HCEC 1CT (cell line): ENCODE measurements around the gene KLF2.
"Not testable (repeated sequence)": the region's sequence is repeated elsewhere in the genome, so short reads cannot be mapped to it uniquely, and the experiment has no call there.

ENCODE experiments used
- DNase-seq: peaks from one replicate; pipeline ENCODE4 v3.0.0-alpha.2; 2017

Gene KLF2

DNA sequence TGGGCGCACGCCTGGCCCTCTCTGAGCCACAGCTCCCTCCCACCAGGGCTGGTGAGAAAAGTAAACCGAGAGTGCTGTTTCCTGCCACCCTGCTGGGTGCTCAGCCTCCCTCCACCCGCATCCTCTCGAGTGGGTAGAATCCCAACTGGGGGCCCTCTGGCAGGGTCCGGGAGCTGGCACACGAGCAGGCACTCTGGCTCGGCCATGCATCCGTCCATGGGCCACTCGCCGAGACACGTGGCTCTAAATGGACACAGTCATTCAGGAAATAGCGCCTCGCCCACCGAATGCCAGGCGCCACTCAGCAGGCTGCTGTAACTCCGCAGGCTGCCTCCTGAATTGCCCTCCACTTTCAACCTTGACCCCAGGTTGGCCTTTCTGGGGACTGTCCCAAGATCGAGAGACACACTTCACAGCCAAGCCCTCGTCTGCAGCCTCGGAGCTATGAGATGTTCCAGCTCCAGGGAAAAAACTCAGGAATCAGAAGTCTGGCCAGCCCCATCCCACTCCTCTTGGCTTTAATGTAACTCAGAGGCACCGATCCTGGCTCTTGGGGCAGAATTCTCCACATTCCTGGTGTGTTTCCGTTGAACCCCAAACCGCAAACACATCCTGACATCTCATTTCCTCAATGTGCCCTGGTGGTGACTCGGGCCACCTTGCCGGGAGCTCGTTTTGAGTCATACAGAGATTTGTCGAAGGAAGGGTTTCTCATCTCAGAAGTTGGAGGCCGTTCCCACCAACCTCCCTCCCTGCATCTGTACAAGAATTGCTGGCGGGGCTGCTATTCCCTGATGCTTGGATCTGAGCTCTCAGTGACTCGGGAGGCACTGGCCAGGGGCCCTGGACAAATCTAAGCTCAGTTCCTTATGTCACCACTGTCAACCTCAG lies 14.1 kb downstream of the KLF2 start:
- peak; percentile 87 for DNase-seq

DNA sequence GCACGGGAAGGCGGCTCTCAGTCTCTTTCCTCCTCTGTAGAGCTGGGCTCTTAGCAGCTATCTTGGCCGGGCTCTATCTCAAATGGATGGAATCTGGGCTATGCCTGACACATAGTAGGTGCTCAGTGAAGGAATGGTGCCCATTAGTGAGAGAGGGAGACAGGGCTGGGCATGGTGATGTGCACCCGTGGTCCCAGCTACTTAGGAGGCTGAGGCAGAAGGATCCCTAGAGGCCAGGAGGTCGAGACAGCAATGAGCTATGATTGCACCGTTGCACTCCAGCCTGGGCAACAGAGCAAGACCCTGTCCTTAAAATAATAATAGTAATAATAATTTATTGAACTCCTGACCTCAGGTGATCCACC lies 14.7 kb downstream of the KLF2 start:
- DNase-seq, result no peak

DNA sequence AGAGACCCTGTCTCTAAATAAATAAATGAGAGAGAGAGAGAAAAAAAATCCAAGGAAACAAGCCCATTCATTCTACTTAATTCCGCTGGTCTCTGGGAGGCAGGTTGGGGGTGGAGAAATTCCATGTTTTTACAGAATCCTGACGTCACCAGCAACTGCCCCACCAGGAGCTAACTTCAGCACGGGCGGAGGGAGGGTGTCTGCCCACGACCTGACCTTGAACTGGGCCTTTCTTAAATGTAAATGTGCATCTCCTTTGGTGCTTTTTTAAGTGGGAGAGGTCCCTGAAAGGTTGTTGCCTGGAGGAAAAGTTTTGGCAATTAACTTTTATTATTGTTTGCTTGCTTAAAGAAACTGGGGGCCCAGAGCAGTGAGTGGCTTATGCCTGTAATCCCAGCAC lies 15.5 kb downstream of the KLF2 start:
- no peak for DNase-seq

DNA sequence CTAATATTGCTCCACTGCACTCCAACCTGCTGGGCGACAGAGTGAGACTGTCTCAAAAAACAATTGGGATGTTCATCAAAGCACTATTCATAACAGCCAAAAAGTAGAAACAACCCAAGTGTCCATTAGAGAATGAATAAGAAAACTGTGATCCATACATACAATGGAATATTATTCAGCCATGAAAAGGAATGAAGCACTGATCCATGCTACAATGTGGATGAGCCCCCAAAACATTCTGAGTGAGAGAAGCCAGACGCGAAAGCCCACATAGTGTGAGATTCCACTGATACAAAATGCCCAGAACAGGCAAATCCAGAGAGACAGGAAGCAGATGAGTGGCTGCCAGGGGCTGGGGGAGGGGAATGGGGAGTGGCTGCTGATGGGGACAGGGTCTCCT lies 16.0 kb downstream of the KLF2 start:
- DNase-seq, result no peak

DNA sequence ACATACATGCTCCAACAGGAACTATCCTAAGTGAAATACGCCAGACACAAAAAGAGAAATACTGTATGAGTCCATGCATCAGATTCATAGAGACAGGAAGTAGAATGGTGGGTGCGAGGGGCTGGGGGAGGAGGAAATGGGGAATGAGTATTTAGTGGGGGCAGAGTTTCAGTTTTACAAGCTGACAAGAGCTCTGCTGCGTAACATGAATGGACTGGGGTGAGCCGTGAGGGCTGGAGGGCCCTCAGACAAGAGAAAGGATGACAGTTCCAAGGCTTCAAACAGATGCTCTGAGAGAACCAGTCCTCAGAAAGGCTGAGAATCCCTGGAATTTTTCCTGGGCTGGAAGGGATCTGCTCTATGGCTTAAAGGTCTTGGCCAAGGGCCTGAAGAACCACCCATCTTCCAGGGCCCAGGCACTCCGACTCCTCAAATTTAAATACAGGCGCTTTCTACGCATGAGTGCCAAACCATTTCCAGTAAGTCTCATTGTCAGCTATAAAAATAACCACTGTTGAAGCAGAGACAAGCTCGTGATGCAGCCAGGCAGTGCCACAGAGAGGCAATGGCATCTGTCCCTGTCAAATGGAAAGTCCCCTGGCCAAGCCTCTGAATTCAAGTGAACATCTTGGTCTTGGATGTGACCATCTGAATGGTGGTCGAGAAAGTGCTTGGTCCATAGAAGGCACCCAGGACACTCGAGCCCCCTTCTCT lies 17.5 kb downstream of the KLF2 start:
- no peak for DNase-seq

DNA sequence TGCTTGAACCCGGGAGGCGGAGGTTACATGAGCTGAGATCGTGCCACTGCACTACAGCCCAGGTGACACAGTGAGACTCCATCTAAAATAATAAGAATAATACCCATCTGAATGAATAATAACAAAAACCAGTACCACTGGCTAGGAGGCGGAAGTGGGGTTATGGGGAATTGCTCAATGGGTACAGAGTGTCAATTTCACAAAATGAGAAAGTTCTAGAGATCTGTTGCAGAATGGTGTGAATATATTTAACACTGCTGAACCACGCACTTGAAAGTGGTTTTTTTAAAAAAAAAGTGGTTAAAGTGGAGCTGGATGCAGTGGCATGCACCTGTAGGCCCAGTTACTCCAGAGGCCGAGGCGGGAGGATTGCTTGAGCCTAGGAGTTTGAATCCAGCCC lies 18.5 kb downstream of the KLF2 start:
- no peak for DNase-seq

DNA sequence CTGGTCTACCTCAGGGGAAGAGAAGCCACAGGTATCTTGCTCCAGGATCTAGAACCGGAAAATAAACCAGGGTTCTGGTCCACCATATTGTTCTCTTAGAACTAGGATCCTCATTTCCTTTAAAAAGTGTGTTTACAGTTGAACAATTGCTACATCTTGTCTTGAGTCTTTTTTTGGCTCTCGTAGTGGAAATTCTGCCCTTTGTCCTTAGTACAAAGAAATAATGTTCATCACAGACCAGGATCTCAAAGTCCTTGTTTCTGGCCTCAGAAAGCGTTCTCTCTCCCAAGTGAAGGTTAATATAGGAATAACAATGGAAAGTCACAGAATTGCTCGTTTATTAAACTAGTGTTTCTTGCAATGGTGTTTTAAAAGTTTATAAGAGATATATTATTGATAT lies 20.8 kb downstream of the KLF2 start:
- DNase-seq, result no peak

DNA sequence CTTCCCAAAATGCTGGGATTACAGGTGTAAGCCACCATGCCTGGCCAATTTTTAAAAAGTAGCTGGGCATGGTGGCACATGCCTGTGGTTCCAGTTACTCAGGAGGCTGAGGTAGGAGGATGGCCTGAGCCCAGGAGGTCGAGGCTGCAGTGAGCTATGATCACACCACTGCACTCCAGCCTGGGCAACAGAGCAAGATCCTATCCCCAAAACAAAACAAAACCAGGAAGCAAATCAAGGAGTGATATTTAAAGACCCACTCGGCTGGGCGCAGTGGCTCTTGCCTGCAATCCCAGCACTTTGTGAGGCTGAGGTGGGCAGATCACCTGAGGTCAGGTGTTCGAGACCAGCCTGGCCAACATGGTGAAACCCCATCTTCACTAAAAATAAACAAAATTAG lies 22.5 kb downstream of the KLF2 start:
- DNase-seq, result not testable (repeated sequence)

DNA sequence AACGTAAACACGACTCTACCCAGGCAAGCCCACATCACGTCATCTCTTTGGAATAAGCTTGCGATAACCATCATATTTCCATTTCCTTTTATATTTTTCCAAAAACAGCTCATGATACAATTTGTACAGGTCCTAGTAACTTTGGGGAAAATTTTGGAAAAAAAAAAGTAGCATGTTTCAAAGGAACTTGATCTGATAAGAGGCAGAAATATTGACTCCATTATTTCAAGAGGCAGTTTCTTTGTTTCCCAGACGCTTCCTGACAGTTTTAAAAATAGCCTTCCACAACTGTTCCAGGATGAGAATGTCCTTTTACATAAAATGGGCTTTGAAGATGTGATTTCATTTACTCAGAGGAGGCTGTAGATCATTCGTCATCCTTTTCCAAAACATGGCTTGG lies 23.1 kb downstream of the KLF2 start:
- no peak for DNase-seq

DNA sequence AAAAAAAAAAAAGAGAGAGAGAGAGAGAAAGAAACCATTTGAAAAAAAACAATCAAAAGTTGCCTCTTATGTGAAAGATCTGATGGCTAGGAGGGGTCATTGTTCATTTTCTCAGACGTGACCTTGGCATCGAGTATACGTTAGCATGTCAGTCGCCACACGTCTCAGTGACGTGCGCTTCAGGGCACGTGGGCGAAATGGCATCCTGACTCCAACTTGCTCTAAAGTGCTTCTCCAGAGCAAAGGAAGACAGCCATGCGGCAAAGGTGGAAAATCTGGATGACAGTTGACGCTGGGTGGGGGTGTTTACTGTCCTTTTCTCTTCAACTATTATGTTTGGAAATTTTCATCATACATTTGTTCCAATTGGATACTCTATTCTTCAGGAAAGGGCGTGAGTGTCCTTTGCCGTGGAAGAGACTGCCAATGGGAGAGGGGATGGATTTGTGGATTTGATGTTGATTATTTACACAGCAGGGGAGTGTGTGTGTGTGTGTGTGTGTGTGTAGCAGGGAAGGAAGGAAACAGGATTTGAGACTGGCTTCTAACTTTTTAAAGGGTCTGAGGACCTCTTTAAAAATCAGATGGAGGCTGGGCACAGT lies 25.0 kb downstream of the KLF2 start:
- no peak for DNase-seq

DNA sequence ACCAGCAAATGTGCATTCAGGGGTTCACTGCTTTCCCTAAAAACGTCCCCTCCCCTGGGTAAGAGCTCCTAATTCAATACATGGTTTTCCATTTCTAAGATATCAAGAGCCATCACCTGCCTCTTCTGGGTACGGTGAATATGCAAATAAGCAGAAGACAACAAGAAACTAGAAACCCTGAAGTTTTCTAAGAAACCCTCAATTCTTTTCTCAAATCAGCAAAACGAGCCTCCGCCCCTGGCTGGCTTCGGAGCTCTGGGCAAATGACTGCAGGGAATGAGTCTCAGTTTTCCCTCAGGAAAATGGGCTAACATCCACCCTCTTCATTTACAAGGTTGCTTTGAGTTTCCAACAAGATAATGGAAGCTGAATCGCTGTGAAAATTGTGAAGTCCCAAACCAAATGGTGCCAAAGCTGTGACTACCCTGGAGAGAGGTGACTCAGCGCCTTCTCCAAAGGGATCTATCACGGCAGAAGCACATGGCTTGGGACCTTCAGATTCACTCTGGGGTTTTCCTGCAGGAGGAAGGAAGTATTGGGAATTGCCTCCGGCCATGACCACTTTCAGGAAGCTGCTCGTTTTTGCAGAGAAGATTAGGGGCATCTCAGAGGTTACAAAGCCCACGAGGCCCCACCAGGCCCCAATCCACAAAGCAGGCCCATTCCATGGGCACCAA lies 26.6 kb downstream of the KLF2 start:
- no peak for DNase-seq

DNA sequence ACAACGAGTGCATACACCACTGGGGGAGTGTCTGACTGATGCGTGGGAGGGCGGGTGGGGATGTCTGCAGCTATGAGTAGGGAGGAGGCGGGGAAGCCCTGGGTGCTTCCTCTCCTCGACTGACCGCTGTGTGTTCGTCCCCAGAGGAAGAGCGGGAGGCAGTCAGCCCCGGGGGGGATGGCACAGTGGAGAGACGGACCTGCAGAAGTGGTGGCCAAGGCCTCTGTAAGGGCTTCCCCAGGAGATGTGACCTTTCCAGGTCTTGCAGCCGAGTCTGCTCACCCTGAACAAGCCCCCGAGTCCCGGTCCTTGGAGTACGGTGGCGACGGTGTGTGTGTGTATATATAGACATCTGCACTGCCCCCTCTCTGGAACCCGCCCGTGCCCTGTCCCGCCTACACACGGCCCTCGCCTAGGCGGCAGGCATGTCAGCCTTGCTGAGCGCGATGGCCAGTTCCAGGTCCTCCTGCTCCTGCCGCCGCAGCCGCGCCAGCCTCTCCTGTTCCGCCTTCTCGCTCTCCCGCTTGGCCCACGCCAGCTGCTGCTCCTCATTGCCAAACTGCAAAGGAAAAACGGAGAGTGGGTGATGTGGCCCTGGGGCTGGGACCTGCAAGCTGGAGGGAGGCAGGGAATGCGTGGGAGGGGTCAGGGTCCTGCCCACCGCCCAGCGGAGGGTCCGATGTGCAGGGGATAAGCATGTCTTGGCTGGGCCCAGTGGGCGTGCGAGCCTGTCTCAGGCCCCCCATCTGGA lies 30.8 kb downstream of the KLF2 start:
- no peak for DNase-seq

DNA sequence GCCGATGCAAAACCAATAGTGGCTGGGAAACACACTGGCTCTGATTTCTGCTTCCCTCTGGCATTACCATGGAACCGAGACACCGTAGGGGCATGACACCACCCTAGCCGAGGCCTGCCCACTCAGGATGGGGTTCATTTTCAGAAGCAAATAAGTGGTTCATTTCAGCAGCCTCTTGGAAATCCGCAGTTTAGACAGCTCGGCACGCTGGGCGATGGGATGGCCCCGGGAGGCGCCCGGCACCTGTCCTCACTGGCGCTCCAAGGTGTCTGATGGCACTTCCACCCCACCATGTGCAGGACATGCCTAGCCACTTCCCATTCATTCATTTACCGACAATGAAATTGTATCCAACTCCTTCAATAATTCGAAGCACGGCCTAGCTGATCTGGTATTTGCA lies 33.8 kb downstream of the KLF2 start:
- DNase-seq, result no peak

DNA sequence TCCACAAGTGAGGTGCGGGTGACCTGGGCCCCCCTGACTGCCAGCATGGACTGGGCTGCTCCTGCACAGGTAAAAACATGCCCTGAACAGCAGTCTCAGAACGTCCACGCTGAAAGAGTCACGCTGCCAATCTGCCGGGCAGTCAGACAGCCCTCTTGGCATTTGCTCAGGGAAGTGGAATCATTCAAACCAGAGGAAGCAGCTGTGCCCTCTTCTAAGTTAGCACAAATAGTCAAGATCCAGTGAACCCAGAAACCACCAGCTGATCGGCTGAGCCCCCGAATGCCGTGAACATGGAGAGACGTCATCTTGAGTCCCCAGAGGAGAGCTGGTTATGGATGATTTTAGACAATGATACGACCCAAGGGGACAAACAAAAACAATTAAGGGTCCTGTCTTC lies 34.4 kb downstream of the KLF2 start:
- DNase-seq, result no peak

DNA sequence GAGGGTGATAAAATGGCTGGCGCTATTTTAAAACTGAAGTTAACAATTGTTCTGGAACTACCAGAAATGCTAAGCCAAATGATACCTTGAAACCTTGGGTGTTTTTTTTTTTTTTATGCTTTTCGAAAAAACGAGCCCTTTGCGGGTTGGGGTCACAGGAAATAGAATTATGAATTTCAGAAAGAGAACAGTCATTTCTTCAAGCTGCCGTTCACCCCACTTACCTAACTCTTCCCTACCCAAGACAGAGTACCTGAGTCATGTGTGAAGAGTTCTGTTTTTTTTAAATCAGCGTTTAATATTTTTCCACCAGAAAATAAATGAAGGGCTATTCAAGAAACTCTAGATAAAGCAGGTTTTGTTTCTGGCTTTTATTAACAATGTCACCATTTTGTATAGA lies 35.3 kb downstream of the KLF2 start:
- no peak for DNase-seq

DNA sequence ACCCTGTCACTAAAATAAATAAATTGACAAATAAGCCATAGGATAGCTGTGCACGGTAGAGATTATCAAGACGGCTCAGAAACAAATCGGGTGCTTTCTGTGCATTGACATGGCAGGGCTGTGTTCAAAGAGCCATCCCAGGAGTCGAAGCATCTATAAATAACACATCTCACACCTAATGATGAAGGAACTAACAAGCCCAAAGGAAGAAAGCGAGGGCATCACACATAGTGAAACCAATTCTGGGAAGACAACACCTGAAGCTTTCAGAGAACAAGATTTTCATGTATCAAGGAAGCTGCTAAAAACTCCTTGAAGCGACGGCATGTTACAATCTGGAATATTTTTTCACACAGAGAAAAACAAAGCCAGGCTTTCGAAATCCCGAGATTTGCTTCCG lies 36.1 kb downstream of the KLF2 start:
- DNase-seq, result no peak

DNA sequence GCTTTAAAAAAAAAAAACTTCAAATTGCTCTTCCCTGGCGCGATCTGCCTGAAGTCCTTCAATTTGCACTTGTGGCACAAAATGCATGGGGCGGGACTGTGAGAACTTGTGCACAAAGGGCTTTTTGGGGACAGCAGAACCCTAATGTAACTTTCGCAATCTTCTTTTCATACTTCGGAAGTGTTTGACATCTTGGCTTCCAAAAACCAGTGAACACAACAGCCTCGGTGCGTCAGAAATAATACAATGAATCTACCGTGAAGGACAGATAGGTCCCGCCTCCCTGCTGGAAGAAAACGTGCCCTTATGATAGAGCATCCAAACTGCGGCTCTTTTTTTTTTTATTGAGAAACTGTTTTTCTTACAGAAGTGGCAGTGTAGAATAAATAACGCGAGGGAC lies 36.6 kb downstream of the KLF2 start:
- no peak for DNase-seq

DNA sequence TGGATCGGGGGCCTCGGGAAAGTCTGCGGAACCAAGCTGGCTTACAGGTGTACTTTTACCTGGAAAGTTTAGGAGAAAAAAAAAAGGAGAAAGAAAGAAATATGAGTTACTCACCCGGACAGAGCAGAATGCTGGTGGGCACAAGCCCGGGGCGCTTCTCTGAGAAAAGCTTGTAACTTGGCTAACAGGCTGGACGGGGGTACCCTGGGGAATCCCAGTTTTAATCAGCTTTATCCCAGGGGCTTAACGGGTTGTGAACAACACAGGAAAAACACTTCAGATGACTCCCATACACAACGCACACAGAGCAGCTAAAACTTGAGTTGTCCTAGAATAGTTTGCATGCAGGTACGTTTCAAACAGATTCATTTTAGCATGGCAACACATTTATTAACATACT lies 37.3 kb downstream of the KLF2 start:
- no peak for DNase-seq

DNA sequence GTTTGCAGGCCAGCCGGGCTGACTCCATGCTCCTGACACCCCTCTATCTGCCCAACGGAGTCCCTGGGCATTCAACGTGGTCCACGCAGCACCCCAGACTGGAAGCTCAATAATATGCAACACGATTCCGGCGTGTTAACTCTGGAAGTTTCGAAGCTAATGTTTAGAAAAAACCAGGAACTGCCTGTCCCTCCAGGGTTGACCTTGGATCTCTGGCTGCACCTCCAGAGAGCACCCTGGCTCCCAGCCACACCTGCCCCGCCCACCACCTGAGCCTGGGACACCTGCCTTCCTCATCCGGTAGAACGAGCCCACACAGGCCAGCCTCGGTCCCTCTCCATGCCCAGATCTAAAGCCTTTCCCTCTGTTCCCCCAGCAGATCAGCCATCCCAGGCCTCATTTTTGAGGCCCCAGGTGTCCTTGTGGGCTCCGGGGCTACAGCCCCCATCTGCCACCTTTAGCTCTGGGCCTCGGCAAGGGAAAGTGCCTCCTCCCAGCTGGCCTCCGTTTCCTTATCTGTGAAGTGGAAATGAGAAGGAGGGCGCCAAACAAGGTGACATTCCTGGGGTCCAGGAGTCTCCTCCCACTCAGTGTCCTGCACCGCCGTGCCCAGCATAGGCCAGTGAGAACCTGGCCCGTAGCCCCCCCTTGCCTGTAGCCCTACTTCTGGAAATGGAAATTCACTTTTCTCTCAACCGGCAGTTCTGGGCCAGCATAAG lies 38.7 kb downstream of the KLF2 start:
- DNase-seq, result no peak

DNA sequence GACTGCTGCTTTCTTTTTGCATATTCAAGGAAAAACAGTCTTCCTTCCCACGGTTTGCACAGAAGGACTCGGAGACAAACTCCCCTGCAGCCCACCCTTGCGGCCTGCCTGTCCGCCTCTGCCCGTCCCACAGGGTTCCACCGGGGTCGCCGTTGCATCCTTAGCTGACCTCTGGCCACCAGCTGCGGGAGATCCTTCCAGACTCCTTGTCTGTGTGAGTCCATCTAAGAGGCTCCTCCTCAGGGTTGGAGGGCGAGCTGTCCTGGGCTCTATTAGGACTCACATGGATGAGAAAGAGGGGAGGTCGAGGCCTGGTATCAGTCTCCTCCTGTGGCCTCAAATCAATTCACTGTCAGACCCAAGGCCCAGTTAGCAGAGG lies 39.2 kb downstream of the KLF2 start:
- no peak for DNase-seq

DNA sequence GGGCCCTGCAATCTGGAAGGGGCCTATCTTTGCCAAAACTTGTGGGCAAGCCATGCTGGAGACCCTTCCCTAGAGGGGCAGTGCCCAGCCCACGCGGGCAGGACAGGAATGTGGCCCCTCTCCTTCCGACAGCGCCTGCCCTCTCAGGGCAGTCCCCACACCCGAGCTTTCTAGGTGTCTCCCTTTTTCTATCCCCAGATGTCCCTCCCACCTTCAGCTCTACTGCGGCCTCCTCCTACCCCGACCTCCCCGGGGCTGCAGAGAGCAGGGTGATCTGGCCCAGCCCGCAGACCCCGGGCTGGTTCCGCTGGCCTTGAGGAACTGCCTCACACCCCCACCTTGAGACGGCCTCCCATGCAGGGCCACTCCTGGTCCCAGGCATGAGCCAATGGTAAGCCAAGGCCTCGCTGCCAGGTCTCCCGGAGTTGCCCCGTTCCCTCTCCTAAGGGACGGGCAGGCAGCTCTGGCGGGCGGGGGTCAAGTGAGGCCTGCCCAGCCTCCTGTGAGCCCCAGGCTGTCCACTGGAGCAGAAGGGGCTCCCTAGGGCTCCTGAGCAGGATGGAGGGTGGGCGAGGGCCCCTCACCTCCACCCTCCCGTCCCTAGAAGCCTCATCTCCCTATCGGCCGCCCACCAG lies 39.7 kb downstream of the KLF2 start:
- no peak for DNase-seq
